Neural cell (in vitro differentiated cells): ENCODE measurements around the gene TRPM1. TPM values are rescaled to one million over a fixed set of nuclear protein-coding genes. Genes with fewer than 3 reads are reported as not detected.

Experiments
- H2AFZ ChIP-seq: fragments of 200-600, 300-800 bp; sonication (generic), shearing (Covaris generic); 2 replicates; pipeline ENCODE4 v1.6.0; 2014; ENCODE audit warnings: low read depth, mild to moderate bottlenecking, antibody characterized with exemption, low read length, moderate library complexity
- H3F3A ChIP-seq: fragments of 200-600 bp; shearing (Covaris generic); 2 replicates; pipeline ENCODE4 v1.6.1; 2016; ENCODE audit warnings: mild to moderate bottlenecking, moderate library complexity, mixed read lengths, antibody characterized with exemption, low read length; ENCODE audit not compliant: insufficient read depth, poor library complexity, severe bottlenecking
- H3K27ac ChIP-seq: fragments of 200-600, 300-800 bp; sonication (generic), shearing (Covaris generic); 2 replicates; pipeline ENCODE4 v1.5.1; 2014; ENCODE audit warnings: mild to moderate bottlenecking, low read length, moderate library complexity
- H3K27me3 ChIP-seq: fragments of 300-800, 200-600 bp; sonication (generic), shearing (Covaris generic); 2 replicates; pipeline ENCODE4 v1.6.0; 2014; ENCODE audit warnings: mild to moderate bottlenecking, low read depth, low read length, moderate library complexity; ENCODE audit not compliant: insufficient read depth
- H3K36me3 ChIP-seq: fragments of 300-800, 200-600 bp; sonication (generic), shearing (Covaris generic); 2 replicates; pipeline ENCODE4 v1.5.1; 2014; ENCODE audit warnings: mild to moderate bottlenecking, antibody characterized with exemption, low read length, moderate library complexity; ENCODE audit not compliant: insufficient read depth
- H3K4me2 ChIP-seq: fragments of 300-800, 200-600 bp; sonication (generic), shearing (Covaris generic); 2 replicates; pipeline ENCODE4 v1.6.0; 2014; ENCODE audit warnings: mild to moderate bottlenecking, low read length
- H3K4me3 ChIP-seq: fragments of 300-800, 200-600 bp; sonication (generic), shearing (Covaris generic); 2 replicates; pipeline ENCODE4 v1.5.1; 2014; ENCODE audit warnings: mild to moderate bottlenecking, low read length, moderate library complexity
- H3K79me2 ChIP-seq: fragments of 200-600 bp; shearing (Covaris generic); replicated peaks from 2 replicates; pipeline ENCODE4 v1.6.0; 2014; ENCODE audit warnings: mild to moderate bottlenecking, low read length, moderate library complexity; ENCODE audit not compliant: insufficient read depth
- H3K9ac ChIP-seq: fragments of 300-800, 200-600 bp; sonication (generic), shearing (Covaris generic); 2 replicates; pipeline ENCODE4 v1.6.1; 2016; ENCODE audit warnings: mild to moderate bottlenecking, low read length, mixed read lengths
- H3K9me2 ChIP-seq: fragments of 200-600 bp; shearing (Covaris generic); 2 replicates; pipeline ENCODE4 v1.6.1; 2016; ENCODE audit warnings: mild to moderate bottlenecking, low read length, mixed read lengths; ENCODE audit not compliant: insufficient read depth
- H3K9me3 ChIP-seq: fragments of 200-600, 300-800 bp; sonication (generic), shearing (Covaris generic); 2 replicates; pipeline ENCODE4 v1.6.1; 2016; ENCODE audit warnings: mild to moderate bottlenecking, mixed run types, low read length, moderate library complexity, mixed read lengths
- H4K20me1 ChIP-seq: fragments of 200-600 bp; shearing (Covaris generic); 2 replicates; pipeline ENCODE4 v1.6.1; 2016; ENCODE audit warnings: mild to moderate bottlenecking, mixed run types; ENCODE audit not compliant: insufficient read depth
- CTCF ChIP-seq: fragments of 450-650 bp; IDR thresholded peaks from 2 replicates; pipeline ENCODE4 v1.5.1; 2014; ENCODE audit warnings: antibody characterized with exemption, mild to moderate bottlenecking, moderate library complexity; ENCODE audit not compliant: poor library complexity, severe bottlenecking
- EP300 ChIP-seq: fragments of 450-650 bp; conservative IDR thresholded peaks from 2 replicates; pipeline ENCODE4 v1.6.1; 2014; ENCODE audit warnings: antibody characterized with exemption, mild to moderate bottlenecking, moderate library complexity; ENCODE audit not compliant: poor library complexity, severe bottlenecking
- EZH2 ChIP-seq: fragments of 200-600, 300-800 bp; shearing (Covaris generic), sonication (generic); IDR thresholded peaks from 2 replicates; pipeline ENCODE4 v1.6.1; 2014; ENCODE audit warnings: antibody characterized with exemption, low read length, borderline replicate concordance, mild to moderate bottlenecking; ENCODE audit not compliant: insufficient read depth, poor library complexity, severe bottlenecking
- MXI1 ChIP-seq: fragments of 450-650 bp; conservative IDR thresholded peaks from 2 replicates; pipeline ENCODE4 v1.6.1; 2014; ENCODE audit warnings: antibody characterized with exemption, mild to moderate bottlenecking; ENCODE audit not compliant: poor library complexity, severe bottlenecking
- POLR2AphosphoS5 ChIP-seq: IDR thresholded peaks from 2 replicates; pipeline ENCODE4 v1.6.1; 2012
- RAD21 ChIP-seq: fragments of 450-650 bp; conservative IDR thresholded peaks from 2 replicates; pipeline ENCODE4 v1.6.1; 2014; ENCODE audit warnings: antibody characterized with exemption, mild to moderate bottlenecking, moderate library complexity
- REST ChIP-seq: IDR thresholded peaks from 2 replicates; pipeline ENCODE4 v1.6.1; 2012; ENCODE audit warnings: borderline replicate concordance
- SMC3 ChIP-seq: fragments of 450-650 bp; conservative IDR thresholded peaks from 2 replicates; pipeline ENCODE4 v1.6.1; 2014; ENCODE audit warnings: antibody characterized with exemption, mild to moderate bottlenecking, moderate library complexity; ENCODE audit not compliant: poor library complexity
- TAF1 ChIP-seq: IDR thresholded peaks from 2 replicates; pipeline ENCODE4 v1.6.1; 2012; ENCODE audit warnings: low read depth
- polyA plus RNA-seq: library from polyadenylated mRNA; depleted of rRNA; stranded (reverse); fragments of >200 nt; gene quantifications from 2 replicates; pipeline ENCODE4 v1.2.3, GENCODE V29; 2014

TRPM1 gene
- polyA plus RNA-seq, 1 donor from 2014 or later: not detected

- H3K36me3 ChIP-seq: no peaks in the 10 kb centered on the region
- H3F3A ChIP-seq: no peaks in the 10 kb centered on the region
- H4K20me1 ChIP-seq: no peaks in the 10 kb centered on the region
- no peak overlapping the region for H3K9ac ChIP-seq
- H3K4me3 ChIP-seq: no peak overlapping the region
- H3K9me2 ChIP-seq: no peaks in the 10 kb centered on the region
- TF ChIP-seq EZH2 (no peak), CTCF (no peak)
- H3K27me3 ChIP-seq: no peaks in the 10 kb centered on the region
- no peak overlapping the region for H3K27ac ChIP-seq
- H3K79me2 ChIP-seq: no peaks in the 10 kb centered on the region
- no peak overlapping the region for H2AFZ ChIP-seq
- H3K4me2 ChIP-seq: no peak overlapping the region
- H3K9me3 ChIP-seq: no peaks in the 10 kb centered on the region
Measured at GRCh38 chr15:31080591-31081014, 20.9 kb downstream of the TRPM1 start.

GRCh38 chr15:31079519-31079918 lies 22.0 kb downstream of the TRPM1 start:
- Histone ChIP-seq H3K9me3 (no peaks in the 10 kb centered on the region), H3K79me2 (no peaks in the 10 kb centered on the region), H2AFZ (no peak overlapping the region), H3K27me3 (no peaks in the 10 kb centered on the region), H3K4me3 (no peak overlapping the region), H3K27ac (no peak overlapping the region), H3K36me3 (no peaks in the 10 kb centered on the region), H3F3A (no peaks in the 10 kb centered on the region), H4K20me1 (no peaks in the 10 kb centered on the region), H3K4me2 (no peak overlapping the region), H3K9me2 (no peaks in the 10 kb centered on the region), H3K9ac (no peak overlapping the region)
- TF ChIP-seq POLR2AphosphoS5 (no peak), EP300 (no peak), REST (no peak), CTCF (no peak), RAD21 (no peak), MXI1 (no peak), SMC3 (no peak), TAF1 (no peak), EZH2 (no peak)
